RWPE2 (cell line): Measurements from ENCODE around the gene PKIG.

ENCODE experiments used
- ATAC-seq: fragments of 200-7000 bp; cut with Tn5 transposase; 3 replicates; pipeline ENCODE4 v1.9.1; 2021; ENCODE audit warnings: low read depth
- DNase-seq: peaks from one replicate; pipeline ENCODE4 v3.0.0-alpha.2; 2020; ENCODE audit warnings: low spot score
- H3K27ac ChIP-seq: fragments of 450-650 bp; 2 replicates; pipeline ENCODE4 v1.5.1; 2017; ENCODE audit warnings: mild to moderate bottlenecking; ENCODE audit not compliant: poor library complexity, severe bottlenecking
- H3K27me3 ChIP-seq: fragments of 250-450 bp; sonication (Bioruptor Pico); 2 replicates; pipeline ENCODE4 v1.5.1; 2021; ENCODE audit warnings: mild to moderate bottlenecking, moderate library complexity; ENCODE audit not compliant: insufficient read depth, poor library complexity, severe bottlenecking
- H3K36me3 ChIP-seq: fragments of 250-450 bp; sonication (Bioruptor Pico); 2 replicates; pipeline ENCODE4 v1.5.1; 2020; ENCODE audit warnings: low read depth, mild to moderate bottlenecking, moderate library complexity
- H3K4me1 ChIP-seq: fragments of 250-450 bp; sonication (Bioruptor Pico); 2 replicates; pipeline ENCODE4 v1.5.1; 2021; ENCODE audit warnings: mild to moderate bottlenecking, moderate library complexity; ENCODE audit not compliant: insufficient read depth, poor library complexity, severe bottlenecking
- H3K4me3 ChIP-seq: fragments of 250-450 bp; sonication (Bioruptor Pico); 2 replicates; pipeline ENCODE4 v1.5.1; 2021; ENCODE audit warnings: mild to moderate bottlenecking, moderate library complexity; ENCODE audit not compliant: severe bottlenecking
- H3K9me3 ChIP-seq: fragments of 250-450 bp; sonication (Bioruptor Pico); 2 replicates; pipeline ENCODE4 v1.5.1; 2021; ENCODE audit warnings: mild to moderate bottlenecking, moderate library complexity; ENCODE audit not compliant: severe bottlenecking
- TF ChIP-seq, protein P1 (sequence below): fragments of 450-650 bp; IDR thresholded peaks from one replicate; pipeline ENCODE4 v1.5.1; 2017; ENCODE audit warnings: mild to moderate bottlenecking, moderate library complexity; ENCODE audit not compliant: poor library complexity, severe bottlenecking

Gene PKIG

DNA sequence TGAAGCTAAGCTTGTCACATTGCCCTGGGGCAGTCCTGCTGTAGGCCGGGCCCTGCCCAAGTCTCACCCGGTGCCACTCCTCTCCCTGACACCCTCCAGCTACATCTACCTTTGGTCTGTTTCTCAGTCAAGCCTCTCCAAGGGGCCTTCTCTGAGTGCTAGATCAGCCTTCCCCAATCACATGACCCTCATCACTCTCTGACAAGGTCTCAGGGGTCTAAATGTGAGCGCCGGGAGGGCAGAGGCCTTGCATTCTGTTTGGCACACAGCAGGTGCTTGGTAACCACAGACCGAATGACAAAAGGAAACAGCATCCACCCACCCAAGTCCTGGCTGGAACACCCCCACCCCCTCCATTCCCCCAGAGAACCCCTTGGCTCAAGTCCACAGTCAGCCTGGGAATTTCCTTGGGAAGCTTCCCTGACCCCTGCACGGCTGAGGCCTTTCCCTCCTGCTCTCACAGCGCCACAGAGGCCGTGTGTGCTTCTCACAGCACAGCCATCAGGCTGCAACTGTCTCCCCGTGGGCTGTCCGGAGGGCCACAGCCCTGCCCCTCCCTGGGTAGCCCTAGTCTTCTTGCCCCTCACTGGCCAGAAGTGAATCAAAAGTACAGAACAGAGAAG is 32.9 kb downstream of the PKIG start:
- DNase-seq (no peak), ATAC-seq (no peak)
- Histone ChIP-seq H3K27me3 (no peaks in the 10 kb centered on the region), H3K27ac (no peak overlapping the region), H3K4me3 (no peak overlapping the region), H3K9me3 (no peaks in the 10 kb centered on the region), H3K4me1 (no peaks in the 10 kb centered on the region), H3K36me3 (peaks cover 22% of the 10 kb centered on the region)
- TF ChIP-seq, protein P1, sequence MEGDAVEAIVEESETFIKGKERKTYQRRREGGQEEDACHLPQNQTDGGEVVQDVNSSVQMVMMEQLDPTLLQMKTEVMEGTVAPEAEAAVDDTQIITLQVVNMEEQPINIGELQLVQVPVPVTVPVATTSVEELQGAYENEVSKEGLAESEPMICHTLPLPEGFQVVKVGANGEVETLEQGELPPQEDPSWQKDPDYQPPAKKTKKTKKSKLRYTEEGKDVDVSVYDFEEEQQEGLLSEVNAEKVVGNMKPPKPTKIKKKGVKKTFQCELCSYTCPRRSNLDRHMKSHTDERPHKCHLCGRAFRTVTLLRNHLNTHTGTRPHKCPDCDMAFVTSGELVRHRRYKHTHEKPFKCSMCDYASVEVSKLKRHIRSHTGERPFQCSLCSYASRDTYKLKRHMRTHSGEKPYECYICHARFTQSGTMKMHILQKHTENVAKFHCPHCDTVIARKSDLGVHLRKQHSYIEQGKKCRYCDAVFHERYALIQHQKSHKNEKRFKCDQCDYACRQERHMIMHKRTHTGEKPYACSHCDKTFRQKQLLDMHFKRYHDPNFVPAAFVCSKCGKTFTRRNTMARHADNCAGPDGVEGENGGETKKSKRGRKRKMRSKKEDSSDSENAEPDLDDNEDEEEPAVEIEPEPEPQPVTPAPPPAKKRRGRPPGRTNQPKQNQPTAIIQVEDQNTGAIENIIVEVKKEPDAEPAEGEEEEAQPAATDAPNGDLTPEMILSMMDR: no peak

DNA sequence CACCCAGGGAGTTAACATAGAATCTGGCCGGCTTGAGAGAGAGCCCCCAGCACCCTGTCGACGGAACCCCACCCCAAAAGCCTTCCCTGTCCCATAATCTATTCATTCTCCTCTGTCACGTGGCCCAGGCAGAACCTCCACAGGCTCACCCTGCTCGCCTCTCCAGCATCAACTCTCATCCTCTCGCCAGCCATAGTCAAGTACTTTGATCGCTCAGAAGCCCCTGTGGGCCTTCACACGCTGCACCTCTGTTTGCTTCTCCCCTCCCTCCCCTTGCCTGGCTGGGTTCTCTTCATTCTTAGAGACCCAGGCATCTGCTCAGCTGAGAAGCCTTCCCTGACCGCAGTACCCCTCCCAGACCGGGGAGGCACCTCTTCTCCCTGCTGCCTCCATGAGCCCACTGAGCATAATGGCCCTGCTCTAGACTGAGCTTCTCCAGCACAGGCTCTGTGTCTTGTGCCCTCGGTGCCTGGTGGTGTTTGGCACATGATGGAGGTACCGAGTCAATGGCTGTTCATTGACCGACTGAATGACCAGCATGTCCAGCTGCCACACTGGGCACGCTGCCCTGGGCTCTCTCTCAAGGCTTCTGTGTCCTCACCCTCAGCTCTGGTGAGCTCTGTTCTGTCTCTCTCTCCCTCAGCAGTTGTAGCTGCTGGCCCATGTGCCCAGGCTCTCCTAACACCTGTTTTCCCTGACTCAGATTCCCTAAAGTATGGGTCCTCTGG is 33.7 kb downstream of the PKIG start:
- DNase-seq (peak; percentile 72), ATAC-seq (no peak)
- Histone ChIP-seq H3K4me3 (no peak overlapping the region), H3K4me1 (no peaks in the 10 kb centered on the region), H3K9me3 (no peaks in the 10 kb centered on the region), H3K36me3 (peaks cover 29% of the 10 kb centered on the region), H3K27ac (no peak overlapping the region), H3K27me3 (no peaks in the 10 kb centered on the region)
- TF ChIP-seq, protein P1: no peak

DNA sequence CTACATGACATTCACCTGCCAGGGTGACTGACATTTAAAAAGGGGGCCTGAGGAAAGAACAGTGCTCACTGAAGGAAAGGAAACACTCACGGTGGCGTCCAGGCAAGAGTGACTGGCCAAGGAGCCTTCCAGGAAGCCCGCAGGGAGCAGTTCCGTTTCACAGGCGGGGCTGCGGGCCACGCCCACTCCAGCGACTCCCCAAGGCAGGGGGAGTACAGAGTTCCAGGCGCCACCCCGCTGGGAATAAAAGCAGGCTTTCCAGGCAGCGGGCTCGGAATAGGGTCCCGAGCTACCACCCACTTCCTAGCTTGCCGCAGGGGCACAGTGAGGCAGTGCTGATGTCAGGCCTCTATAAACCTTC is 34.2 kb downstream of the PKIG start:
- TF ChIP-seq, protein P1: no peak
- Histone ChIP-seq H3K9me3 (no peaks in the 10 kb centered on the region), H3K27ac (no peak overlapping the region), H3K4me1 (no peaks in the 10 kb centered on the region), H3K4me3 (no peak overlapping the region), H3K27me3 (no peaks in the 10 kb centered on the region), H3K36me3 (peaks cover 29% of the 10 kb centered on the region)
- ATAC-seq: no peak
- DNase-seq: peak; percentile 73

DNA sequence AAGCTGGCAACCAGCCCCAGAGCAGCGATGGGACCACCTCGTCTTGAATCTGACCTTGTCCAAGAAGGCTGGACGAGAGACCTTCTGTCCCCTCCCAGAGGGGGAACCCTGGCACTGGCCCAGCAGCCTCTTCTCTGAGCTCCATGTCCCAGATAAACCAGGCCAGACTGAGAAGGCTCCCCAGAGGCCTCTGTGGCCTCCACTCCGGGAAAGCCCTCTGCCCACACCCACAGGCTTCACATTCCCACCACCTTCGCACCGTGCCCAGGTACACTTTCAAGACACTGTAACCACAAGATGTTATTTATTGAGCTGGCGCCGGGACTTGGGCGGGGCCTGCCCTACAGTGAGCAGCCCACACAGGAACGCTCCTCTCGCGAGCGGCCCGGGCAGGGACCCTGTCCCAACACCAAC is 35.9 kb downstream of the PKIG start:
- TF ChIP-seq, protein P1: no peak
- ATAC-seq (no peak), DNase-seq (peak; percentile 76)
- Histone ChIP-seq H3K4me3 (no peak overlapping the region), H3K27me3 (no peaks in the 10 kb centered on the region), H3K36me3 (peaks cover 45% of the 10 kb centered on the region), H3K27ac (no peak overlapping the region), H3K4me1 (no peaks in the 10 kb centered on the region), H3K9me3 (no peaks in the 10 kb centered on the region)

DNA sequence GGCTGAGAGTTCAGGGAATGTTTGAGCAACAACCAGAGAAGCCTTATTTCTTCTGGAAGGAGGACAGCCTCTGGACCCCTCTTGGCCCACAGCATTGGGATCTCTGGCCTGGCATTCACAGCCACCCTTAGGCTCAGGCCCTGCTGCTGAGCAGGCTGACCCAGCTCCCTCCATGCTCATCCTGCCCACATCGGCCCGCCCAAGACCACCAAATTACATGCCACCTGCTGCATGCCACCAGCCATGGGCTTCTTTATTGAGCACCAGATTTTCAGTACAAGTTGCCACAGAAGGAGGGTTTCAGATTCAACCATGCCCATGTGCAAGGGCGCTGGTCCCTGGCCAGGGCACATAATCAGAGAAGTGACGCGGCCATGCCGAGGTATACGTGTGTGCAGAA is 36.9 kb downstream of the PKIG start:
- DNase-seq: peak; percentile 73
- TF ChIP-seq, protein P1: no peak
- Histone ChIP-seq H3K4me1 (no peaks in the 10 kb centered on the region), H3K27ac (no peak overlapping the region), H3K27me3 (no peaks in the 10 kb centered on the region), H3K36me3 (peaks cover 47% of the 10 kb centered on the region), H3K9me3 (no peaks in the 10 kb centered on the region), H3K4me3 (no peak overlapping the region)
- no peak for ATAC-seq
